Measurements from ENCODE around the gene B4GALT2. TPM values are rescaled to one million over a fixed set of nuclear protein-coding genes. Genes with fewer than 3 reads are reported as not detected.
A peak's percentile ranks its signal among the peaks of the same experiment; 100 is the strongest.

B4GALT2 gene
- total RNA-seq, 4 donors from 2014 or later = 22.3 to 30.3 (median 24.7) TPM

GRCh38 chr1:44034423-44034822 is 55.4 kb downstream of the B4GALT2 start:
- H3K27me3 ChIP-seq = no peaks in the 10 kb centered on the region
- intact Hi-C loops (cut with DNase I) = loop anchor here (5.0 to 10.0 kb wide), 2 partner anchors 37 to 270 kb away; no protein-coding TSS in a partner anchor
- H3K27ac ChIP-seq = no peak overlapping the region
- H3K9me3 ChIP-seq = no peaks in the 10 kb centered on the region
- WGBS, 2 donors = 95 to 100% methylated on average over 4 of the region's 4 CpGs
- no peak for TF ChIP-seq POLR2A (IDR thresholded peaks at IDR 0.05)
- TF ChIP-seq, protein P1, sequence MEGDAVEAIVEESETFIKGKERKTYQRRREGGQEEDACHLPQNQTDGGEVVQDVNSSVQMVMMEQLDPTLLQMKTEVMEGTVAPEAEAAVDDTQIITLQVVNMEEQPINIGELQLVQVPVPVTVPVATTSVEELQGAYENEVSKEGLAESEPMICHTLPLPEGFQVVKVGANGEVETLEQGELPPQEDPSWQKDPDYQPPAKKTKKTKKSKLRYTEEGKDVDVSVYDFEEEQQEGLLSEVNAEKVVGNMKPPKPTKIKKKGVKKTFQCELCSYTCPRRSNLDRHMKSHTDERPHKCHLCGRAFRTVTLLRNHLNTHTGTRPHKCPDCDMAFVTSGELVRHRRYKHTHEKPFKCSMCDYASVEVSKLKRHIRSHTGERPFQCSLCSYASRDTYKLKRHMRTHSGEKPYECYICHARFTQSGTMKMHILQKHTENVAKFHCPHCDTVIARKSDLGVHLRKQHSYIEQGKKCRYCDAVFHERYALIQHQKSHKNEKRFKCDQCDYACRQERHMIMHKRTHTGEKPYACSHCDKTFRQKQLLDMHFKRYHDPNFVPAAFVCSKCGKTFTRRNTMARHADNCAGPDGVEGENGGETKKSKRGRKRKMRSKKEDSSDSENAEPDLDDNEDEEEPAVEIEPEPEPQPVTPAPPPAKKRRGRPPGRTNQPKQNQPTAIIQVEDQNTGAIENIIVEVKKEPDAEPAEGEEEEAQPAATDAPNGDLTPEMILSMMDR (IDR thresholded peaks at IDR 0.05) = no peak
- no peaks in the 10 kb centered on the region for H3K36me3 ChIP-seq
- H3K4me1 ChIP-seq = peaks cover 8 to 20% of the 10 kb centered on the region in 2 donors
- DNase-seq = no peak
- no peak overlapping the region for H3K4me3 ChIP-seq (replicated peaks in 1 of 3)

GRCh38 chr1:44034976-44035716 is 56.1 kb downstream of the B4GALT2 start:
- H3K4me3 ChIP-seq (replicated peaks in 1 of 3) = no peak overlapping the region
- no peaks in the 10 kb centered on the region for H3K36me3 ChIP-seq
- H3K27ac ChIP-seq = no peak overlapping the region
- intact Hi-C loops (cut with DNase I) = loop anchor here (5.0 to 10.0 kb wide), 2 partner anchors 38 to 270 kb away; no protein-coding TSS in a partner anchor
- DNase-seq = no peak
- no peak for TF ChIP-seq POLR2A (IDR thresholded peaks at IDR 0.05)
- TF ChIP-seq, protein P1 (IDR thresholded peaks at IDR 0.05) = no peak
- H3K4me1 ChIP-seq = peaks cover 6 to 18% of the 10 kb centered on the region in 2 donors
- H3K27me3 ChIP-seq = no peaks in the 10 kb centered on the region
- 66 to 70% methylated on average over 6 to 10 of the region's 11 CpGs for WGBS, 2 donors
- no peaks in the 10 kb centered on the region for H3K9me3 ChIP-seq

- DNase-seq = no peak
- Histone ChIP-seq H3K27ac (peak overlapping the region in 2 of 3 donors; percentile 12 to 30), H3K27me3 (no peaks in the 10 kb centered on the region), H3K36me3 (no peaks in the 10 kb centered on the region), H3K4me3 (replicated peaks in 1 of 3) (no peak overlapping the region), H3K9me3 (no peaks in the 10 kb centered on the region), H3K4me1 (peaks cover 6 to 18% of the 10 kb centered on the region in 2 donors)
- TF ChIP-seq, protein P1 (IDR thresholded peaks at IDR 0.05) = no peak
- TF ChIP-seq POLR2A (IDR thresholded peaks at IDR 0.05) = no peak
- intact Hi-C loops (cut with DNase I) = loop anchor here (10.0 kb wide), 1 partner anchor 271 kb away; no protein-coding TSS in a partner anchor
- 59 to 67% methylated on average over 8 of the region's 8 CpGs for WGBS, 2 donors
Measured at GRCh38 chr1:44035726-44036408, 56.9 kb downstream of the B4GALT2 start.

- TF ChIP-seq POLR2A (IDR thresholded peaks at IDR 0.05) = no peak
- TF ChIP-seq, protein P1 (IDR thresholded peaks at IDR 0.05) = peak; percentile 54 to 92 (median 84)
- H3K4me3 ChIP-seq (replicated peaks in 1 of 3) = no peak overlapping the region
- peaks cover 5 to 16% of the 10 kb centered on the region in 2 donors for H3K4me1 ChIP-seq
- no peaks in the 10 kb centered on the region for H3K36me3 ChIP-seq
- no peaks in the 10 kb centered on the region for H3K9me3 ChIP-seq
- no peaks in the 10 kb centered on the region for H3K27me3 ChIP-seq
- 9 to 18% methylated on average over 6 of the region's 6 CpGs for WGBS, 2 donors
- DNase-seq = peak; percentile 76 to 79
- intact Hi-C loops (cut with DNase I) = loop anchor here (10.0 kb wide), 1 partner anchor 272 kb away; no protein-coding TSS in a partner anchor
- H3K27ac ChIP-seq = no peak overlapping the region
Measured at GRCh38 chr1:44036409-44037139, 57.6 kb downstream of the B4GALT2 start.
